WTC11 (cell line): ENCODE measurements around the gene MIAT. TPM values are rescaled to one million over a fixed set of nuclear protein-coding genes. Genes with fewer than 3 reads are reported as not detected.

ENCODE experiments used
- ATAC-seq: fragments of 200-7000 bp; cut with Tn5 transposase; 2 replicates; pipeline ENCODE4 v1.10.0; 2021; ENCODE audit warnings: mild to moderate bottlenecking, moderate library complexity
- CTCF ChIA-PET: fragments of 300-600 bp; sonication (Branson Sonifier 250); formaldehyde crosslinking; loops from one replicate; lab custom pipeline; 2021; ENCODE audit warnings: antibody characterized with exemption; lab: Charles Lee
- POLR2A ChIA-PET: fragments of 350-600 bp; sonication (Branson Sonifier 250); formaldehyde crosslinking; loops from one replicate; lab custom pipeline; 2021; ENCODE audit warnings: antibody characterized with exemption; lab: Charles Lee
- DNase-seq: peaks from one replicate; pipeline ENCODE4 v3.0.0; 2021; ENCODE audit warnings: low spot score
- H3K27ac Mint-ChIP-seq: 2 replicates; pipeline ENCODE4 v1.8.0; 2021; ENCODE audit warnings: mixed read lengths
- H3K27me3 Mint-ChIP-seq: 2 replicates; pipeline ENCODE4 v1.8.0; 2021; ENCODE audit warnings: low read depth, mild to moderate bottlenecking, moderate library complexity, mixed read lengths
- H3K36me3 Mint-ChIP-seq: 2 replicates; pipeline ENCODE4 v1.8.0; 2021; ENCODE audit warnings: mixed read lengths
- H3K4me1 Mint-ChIP-seq: 2 replicates; pipeline ENCODE4 v1.8.0; 2022; ENCODE audit warnings: mixed read lengths
- H3K4me3 Mint-ChIP-seq: 2 replicates; pipeline ENCODE4 v1.8.0; 2021; ENCODE audit warnings: mild to moderate bottlenecking, moderate library complexity, mixed read lengths
- H3K9me3 Mint-ChIP-seq: 2 replicates; pipeline ENCODE4 v1.8.0; 2021; ENCODE audit warnings: mixed read lengths
- E2F4 ChIP-seq: sonication (generic); formaldehyde crosslinking; IDR thresholded peaks from 2 replicates; pipeline ENCODE4 v1.8.1; 2022; ENCODE audit warnings: low read depth, mild to moderate bottlenecking, moderate library complexity, missing genetic modification reagents, borderline replicate concordance
- ELF4 ChIP-seq: sonication (generic); formaldehyde crosslinking; IDR thresholded peaks from 2 replicates; pipeline ENCODE4 v1.8.1; 2022; ENCODE audit warnings: low read depth, mild to moderate bottlenecking, moderate library complexity, missing genetic modification reagents
- EMX1 ChIP-seq: fragments of 250-450 bp; sonication (Bioruptor Pico); IDR thresholded peaks from 2 replicates; pipeline ENCODE4 v1.8.0; 2021; ENCODE audit warnings: mild to moderate bottlenecking
- ESRRA ChIP-seq: sonication (generic); formaldehyde crosslinking; IDR thresholded peaks from 2 replicates; pipeline ENCODE4 v1.8.1; 2022; ENCODE audit warnings: mild to moderate bottlenecking, missing genetic modification reagents, borderline replicate concordance
- GTF2I ChIP-seq: fragments of 250-450 bp; sonication (Bioruptor Pico); conservative IDR thresholded peaks from 2 replicates; pipeline ENCODE4 v1.4.0; 2021; ENCODE audit warnings: mild to moderate bottlenecking
- HMGA2 ChIP-seq: fragments of 250-450 bp; sonication (Bioruptor Pico); IDR thresholded peaks from 2 replicates; pipeline ENCODE4 v1.4.0; 2021; ENCODE audit warnings: mild to moderate bottlenecking, moderate library complexity
- IRF2 ChIP-seq: sonication (generic); formaldehyde crosslinking; IDR thresholded peaks from 2 replicates; pipeline ENCODE4 v1.8.0; 2022; ENCODE audit warnings: low read depth, missing genetic modification reagents, borderline replicate concordance
- MAX ChIP-seq: sonication (generic); formaldehyde crosslinking; IDR thresholded peaks from 2 replicates; pipeline ENCODE4 v1.8.0; 2022; ENCODE audit warnings: mild to moderate bottlenecking, missing genetic modification reagents
- MLX ChIP-seq: sonication (generic); formaldehyde crosslinking; IDR thresholded peaks from 2 replicates; pipeline ENCODE4 v1.8.1; 2023; ENCODE audit warnings: mild to moderate bottlenecking, missing genetic modification reagents, moderate library complexity
- NFATC4 ChIP-seq: fragments of 250-450 bp; sonication (Bioruptor Pico); IDR thresholded peaks from 2 replicates; pipeline ENCODE4 v1.9.0; 2021; ENCODE audit warnings: mild to moderate bottlenecking
- SMAD3 ChIP-seq: sonication (generic); formaldehyde crosslinking; IDR thresholded peaks from 2 replicates; pipeline ENCODE4 v1.8.0; 2022; ENCODE audit warnings: missing genetic modification reagents, mild to moderate bottlenecking, borderline replicate concordance
- STAT6 ChIP-seq: sonication (generic); formaldehyde crosslinking; conservative IDR thresholded peaks from 2 replicates; pipeline ENCODE4 v1.8.1; 2023; ENCODE audit warnings: mild to moderate bottlenecking, low read depth, missing genetic modification reagents, moderate library complexity
- TEAD1 ChIP-seq: sonication (generic); formaldehyde crosslinking; IDR thresholded peaks from 2 replicates; pipeline ENCODE4 v1.8.0; 2022; ENCODE audit warnings: mild to moderate bottlenecking, missing genetic modification reagents
- ZNF219 ChIP-seq: sonication (generic); formaldehyde crosslinking; IDR thresholded peaks from 2 replicates; pipeline ENCODE4 v1.8.0; 2023; ENCODE audit warnings: missing genetic modification reagents, mild to moderate bottlenecking, borderline replicate concordance
- ZNF423 ChIP-seq: fragments of 250-450 bp; sonication (Bioruptor Pico); IDR thresholded peaks from 2 replicates; pipeline ENCODE4 v2.1.2; 2022; ENCODE audit warnings: mild to moderate bottlenecking, moderate library complexity
- total RNA-seq: library from RNA; stranded (reverse); gene quantifications from 3 replicates; pipeline ENCODE4 v1.2.3, GENCODE V29; 2021
- TF ChIP-seq, protein P1 (sequence below): sonication (generic); formaldehyde crosslinking; IDR thresholded peaks from 2 replicates; pipeline ENCODE4 v1.8.1; 2023; ENCODE audit warnings: mild to moderate bottlenecking, missing genetic modification reagents, moderate library complexity
- TF ChIP-seq, protein P2 (sequence below): fragments of 200-600 bp; IDR thresholded peaks from 2 replicates; pipeline ENCODE4 v1.8.0; 2022; ENCODE audit warnings: antibody characterized with exemption

MIAT gene
- total RNA-seq, 1 experiment from 2014 or later: 50.7 TPM

GRCh38 chr22:26689513-26690301 is 32.3 kb downstream of the MIAT start:
- Mint-ChIP-seq H3K4me3 (no peak overlapping the region; the same call in 1 of the 2 replicates), H3K9me3 (peaks cover 8% of the 10 kb centered on the region), H3K27me3 (peaks cover 17% of the 10 kb centered on the region), H3K4me1 (peaks cover 27% of the 10 kb centered on the region), H3K27ac (peak overlapping the region; percentile 20; the same call in 1 of the 2 replicates), H3K36me3 (peaks cover 7% of the 10 kb centered on the region)
- no peak for TF ChIP-seq E2F4 (CRISPR knock-in tag)
- TF ChIP-seq TEAD1 (CRISPR knock-in tag): 0 out of 2 replicates have a peak, but pooled peaks have one; percentile 12
- TF ChIP-seq MAX (CRISPR knock-in tag): peak; percentile 72
- peak; percentile 44; the same call in 1 of the 2 replicates for TF ChIP-seq ZNF423
- ATAC-seq: peak; percentile 84
- no peak for DNase-seq
- CTCF ChIA-PET: interaction anchor here (0.9 to 1.9 kb wide), 3 partner anchors 15 to 67 kb away, joined by 3 to 4 read pairs (median 4); no protein-coding TSS in a partner anchor
- POLR2A ChIA-PET: no interaction called here

DNA sequence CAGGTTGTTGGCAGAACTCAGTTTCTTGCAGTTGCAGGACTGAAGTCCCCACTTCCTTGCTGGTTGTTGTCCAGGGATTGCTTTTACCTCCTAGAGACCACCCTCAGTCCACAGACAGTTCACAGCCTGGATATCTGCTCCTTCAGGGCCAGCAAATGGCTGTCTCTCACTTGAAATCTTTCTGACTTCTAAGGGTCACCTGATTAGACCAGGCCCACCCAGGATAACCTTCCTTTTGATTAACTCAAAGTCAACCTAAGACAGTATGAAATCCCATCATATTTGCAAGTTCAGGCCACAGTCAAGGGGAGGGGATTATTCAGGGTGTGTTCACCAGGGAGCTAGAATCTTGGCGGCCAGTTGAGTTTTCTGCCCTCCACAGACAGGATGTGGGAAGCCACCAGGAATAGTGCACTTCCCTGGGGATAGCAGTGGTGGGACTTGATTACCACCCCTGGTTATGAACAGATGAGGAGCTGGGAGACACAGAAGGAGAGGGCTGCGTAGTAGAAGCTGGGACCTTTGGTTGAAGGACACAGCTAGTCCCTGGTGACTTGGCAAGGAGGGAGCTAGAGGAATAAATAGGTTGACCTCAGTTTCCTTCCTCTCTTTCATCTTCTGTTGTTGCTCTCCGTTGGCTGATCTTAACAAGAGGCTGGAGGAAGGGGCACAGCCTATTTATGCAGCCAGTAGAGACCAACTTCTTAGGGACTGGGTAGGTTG is 33.4 kb downstream of the MIAT start:
- no peak overlapping the region for H3K27ac Mint-ChIP-seq
- 0 out of 2 replicates have a peak, but pooled peaks have one; percentile 53 for TF ChIP-seq GTF2I (CRISPR knock-in tag)
- TF ChIP-seq STAT6: no peak
- TF ChIP-seq, all 79 proteins: peak for 1
- H3K4me3 Mint-ChIP-seq: no peak overlapping the region
- peaks cover 9% of the 10 kb centered on the region for H3K36me3 Mint-ChIP-seq
- H3K27me3 Mint-ChIP-seq: peaks cover 17% of the 10 kb centered on the region
- CTCF ChIA-PET: interaction anchor here (0.8 to 1.9 kb wide), 2 partner anchors 12 to 18 kb away, joined by 3 to 4 read pairs; no protein-coding TSS in a partner anchor
- no peak for ATAC-seq
- H3K4me1 Mint-ChIP-seq: peaks cover 27% of the 10 kb centered on the region
- DNase-seq: no peak
- POLR2A ChIA-PET: no interaction called here
- peaks cover 11% of the 10 kb centered on the region for H3K9me3 Mint-ChIP-seq

GRCh38 chr22:26691377-26691716 is 34.0 kb downstream of the MIAT start:
- Mint-ChIP-seq H3K4me3 (no peak overlapping the region), H3K4me1 (peaks cover 27% of the 10 kb centered on the region), H3K27ac (no peak overlapping the region), H3K27me3 (peaks cover 17% of the 10 kb centered on the region), H3K36me3 (peaks cover 9% of the 10 kb centered on the region), H3K9me3 (peaks cover 11% of the 10 kb centered on the region)
- ATAC-seq: no peak
- CTCF ChIA-PET: interaction anchor here (0.8 kb wide), 1 partner anchor 13 kb away, joined by 3 read pairs; no protein-coding TSS in a partner anchor
- no peak for DNase-seq
- POLR2A ChIA-PET: no interaction called here
- no peak for TF ChIP-seq MLX (CRISPR knock-in tag)
- no peak for TF ChIP-seq HMGA2 (CRISPR knock-in tag)
- TF ChIP-seq MAX (CRISPR knock-in tag): no peak
- TF ChIP-seq STAT6: no peak
- TF ChIP-seq EMX1: no peak
- TF ChIP-seq IRF2: no peak
- no peak for TF ChIP-seq ELF4 (CRISPR knock-in tag)
- TF ChIP-seq ESRRA: no peak
- TF ChIP-seq NFATC4 (CRISPR knock-in tag): no peak
- no peak for TF ChIP-seq SMAD3 (CRISPR knock-in tag)
- TF ChIP-seq, protein P1, sequence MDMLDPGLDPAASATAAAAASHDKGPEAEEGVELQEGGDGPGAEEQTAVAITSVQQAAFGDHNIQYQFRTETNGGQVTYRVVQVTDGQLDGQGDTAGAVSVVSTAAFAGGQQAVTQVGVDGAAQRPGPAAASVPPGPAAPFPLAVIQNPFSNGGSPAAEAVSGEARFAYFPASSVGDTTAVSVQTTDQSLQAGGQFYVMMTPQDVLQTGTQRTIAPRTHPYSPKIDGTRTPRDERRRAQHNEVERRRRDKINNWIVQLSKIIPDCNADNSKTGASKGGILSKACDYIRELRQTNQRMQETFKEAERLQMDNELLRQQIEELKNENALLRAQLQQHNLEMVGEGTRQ: no peak
- TF ChIP-seq ZNF219 (CRISPR knock-in tag): no peak
- TF ChIP-seq, protein P2, sequence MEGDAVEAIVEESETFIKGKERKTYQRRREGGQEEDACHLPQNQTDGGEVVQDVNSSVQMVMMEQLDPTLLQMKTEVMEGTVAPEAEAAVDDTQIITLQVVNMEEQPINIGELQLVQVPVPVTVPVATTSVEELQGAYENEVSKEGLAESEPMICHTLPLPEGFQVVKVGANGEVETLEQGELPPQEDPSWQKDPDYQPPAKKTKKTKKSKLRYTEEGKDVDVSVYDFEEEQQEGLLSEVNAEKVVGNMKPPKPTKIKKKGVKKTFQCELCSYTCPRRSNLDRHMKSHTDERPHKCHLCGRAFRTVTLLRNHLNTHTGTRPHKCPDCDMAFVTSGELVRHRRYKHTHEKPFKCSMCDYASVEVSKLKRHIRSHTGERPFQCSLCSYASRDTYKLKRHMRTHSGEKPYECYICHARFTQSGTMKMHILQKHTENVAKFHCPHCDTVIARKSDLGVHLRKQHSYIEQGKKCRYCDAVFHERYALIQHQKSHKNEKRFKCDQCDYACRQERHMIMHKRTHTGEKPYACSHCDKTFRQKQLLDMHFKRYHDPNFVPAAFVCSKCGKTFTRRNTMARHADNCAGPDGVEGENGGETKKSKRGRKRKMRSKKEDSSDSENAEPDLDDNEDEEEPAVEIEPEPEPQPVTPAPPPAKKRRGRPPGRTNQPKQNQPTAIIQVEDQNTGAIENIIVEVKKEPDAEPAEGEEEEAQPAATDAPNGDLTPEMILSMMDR: no peak
